Middle frontal gyrus (tissue), 1 donor: ENCODE measurements around the gene CCDC54.
"Not testable (repeated sequence)": the region's sequence is repeated elsewhere in the genome, so short reads cannot be mapped to it uniquely, and the experiment has no call there.

Source experiments
- DNase-seq: peaks from one replicate; pipeline ENCODE4 v3.0.0-alpha.2; 2015; ENCODE audit warnings: low spot score; ENCODE audit errors: extremely low spot score

Gene CCDC54

DNA sequence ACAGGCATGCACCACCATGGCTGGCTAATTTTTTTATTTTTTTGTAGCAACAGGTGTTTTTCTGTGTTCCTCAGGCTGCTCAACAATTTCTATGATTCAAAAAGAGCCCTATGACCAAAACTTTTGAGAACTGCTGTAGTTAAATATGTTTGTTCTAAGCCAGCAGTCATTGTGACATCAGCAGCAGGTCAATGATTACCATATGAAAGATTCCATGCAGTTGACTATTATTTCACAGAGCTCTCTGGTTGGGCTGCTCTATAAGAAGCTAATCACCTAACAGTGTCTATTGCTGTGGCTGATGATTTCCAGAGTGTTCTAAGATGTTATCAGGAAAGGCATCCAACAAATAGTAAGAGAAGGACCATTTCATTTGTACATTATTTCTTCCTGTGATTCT is at the start of gene CCDC54:
TSS of gene CCDC54 (plus strand) at position 289 of the 400 bp plus-strand sequence. CDS start 149 bp downstream, outside the sequence.
- no peak for DNase-seq

DNA sequence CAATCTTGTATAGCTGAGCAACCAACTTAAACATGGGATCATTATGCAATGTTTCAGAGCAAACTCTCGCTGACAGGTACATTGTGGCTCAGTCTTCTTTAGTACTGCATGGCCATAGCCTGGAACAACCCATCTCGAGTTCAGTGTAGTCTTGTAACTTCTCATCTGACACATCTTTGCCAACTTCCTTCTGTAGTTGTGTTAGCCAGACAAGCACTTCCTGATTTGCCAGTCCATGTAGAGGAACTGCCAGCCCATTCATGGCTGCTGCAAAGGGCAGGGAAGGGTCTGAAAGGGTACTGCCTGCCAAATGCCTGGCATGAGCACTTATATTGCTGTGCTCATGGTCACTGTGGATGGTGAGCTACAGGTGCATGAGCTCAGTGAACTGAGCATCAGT is 49.2 kb upstream of the CCDC54 start:
- no peak for DNase-seq

- DNase-seq: no peak
Observed at GRCh38 chr3:107329088-107329487, 48.2 kb upstream of the CCDC54 start.

DNA sequence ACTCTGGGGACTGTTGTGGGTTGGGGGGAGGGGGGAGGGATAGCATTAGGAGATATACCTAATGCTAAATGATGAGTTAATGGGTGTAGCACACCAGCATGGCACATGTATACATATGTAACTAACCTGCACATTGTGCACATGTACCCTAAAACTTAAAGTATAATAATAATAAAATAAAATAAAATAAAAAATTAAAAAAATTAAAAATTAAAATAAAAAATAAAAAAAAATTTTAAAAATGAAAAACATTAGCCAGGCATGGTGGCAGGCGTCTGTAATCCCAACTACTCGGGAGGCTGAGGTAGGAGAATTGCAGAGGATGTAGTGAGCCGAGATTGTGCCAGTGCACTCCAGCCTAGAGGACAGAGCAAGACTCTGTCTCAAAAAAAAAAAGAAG is 37.5 kb upstream of the CCDC54 start:
- DNase-seq: not testable (repeated sequence)

- no peak for DNase-seq
Observed at GRCh38 chr3:107344722-107345121, 32.5 kb upstream of the CCDC54 start.

- DNase-seq: no peak
Observed at GRCh38 chr3:107345822-107346405, 31.3 kb upstream of the CCDC54 start.

DNA sequence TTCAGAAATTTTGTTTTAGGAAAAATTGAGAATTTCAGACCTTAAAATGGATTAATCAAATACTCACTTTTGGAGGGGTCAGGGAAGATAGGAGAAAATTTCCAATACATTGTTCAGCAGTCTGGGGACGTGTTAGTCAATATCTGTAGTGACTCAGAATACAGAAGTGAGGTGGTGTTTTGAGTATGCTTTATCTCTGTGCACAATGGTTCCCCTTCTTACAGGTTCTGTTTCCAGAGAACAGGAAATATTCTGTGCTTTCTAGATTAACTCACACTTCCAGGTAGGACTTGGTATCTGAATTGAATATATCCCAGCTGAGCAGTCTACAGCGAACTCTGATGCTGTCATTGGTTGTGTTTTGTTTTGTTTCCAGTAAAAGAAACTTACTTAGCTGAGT is 30.7 kb upstream of the CCDC54 start:
- DNase-seq: no peak

DNA sequence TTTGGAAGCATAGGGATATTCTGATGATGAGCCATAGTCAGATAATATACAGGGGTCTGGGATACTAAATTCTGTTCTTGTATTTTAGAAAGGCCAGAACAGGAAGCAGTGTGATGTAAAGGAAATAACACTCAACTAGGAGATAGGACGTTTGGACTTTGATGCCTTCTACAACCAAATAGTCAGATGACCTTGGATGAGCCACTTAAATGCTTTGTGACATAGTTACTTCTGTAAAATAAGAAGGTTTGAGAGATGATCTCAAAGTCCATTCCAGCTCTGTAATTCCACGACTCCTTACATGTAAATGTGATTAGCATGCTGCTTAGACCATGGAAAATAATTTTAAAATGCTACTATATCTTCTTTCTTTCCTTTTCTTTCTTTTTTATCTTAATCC is 29.5 kb upstream of the CCDC54 start:
- DNase-seq: no peak

- DNase-seq: no peak
Observed at GRCh38 chr3:107356706-107357105, 20.5 kb upstream of the CCDC54 start.

DNA sequence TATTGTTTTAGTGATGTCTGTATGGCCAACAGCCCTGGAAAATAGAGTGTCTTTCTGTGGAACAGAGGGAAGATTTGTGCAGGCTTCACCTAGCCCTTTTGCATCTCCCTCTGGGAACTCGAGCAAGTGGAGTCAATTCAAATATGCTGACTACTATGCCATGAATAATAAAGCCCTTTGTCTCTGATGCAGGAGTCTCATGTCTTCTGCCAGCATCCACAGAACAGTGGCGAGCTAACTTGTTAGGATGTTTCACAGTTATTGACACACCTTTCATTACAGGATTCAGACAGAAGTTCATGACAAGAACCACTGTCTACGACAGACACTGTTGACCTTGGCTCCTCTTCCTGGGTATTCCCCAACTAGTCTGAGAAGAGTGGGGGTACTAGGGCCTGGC is 15.6 kb upstream of the CCDC54 start:
- no peak for DNase-seq

DNA sequence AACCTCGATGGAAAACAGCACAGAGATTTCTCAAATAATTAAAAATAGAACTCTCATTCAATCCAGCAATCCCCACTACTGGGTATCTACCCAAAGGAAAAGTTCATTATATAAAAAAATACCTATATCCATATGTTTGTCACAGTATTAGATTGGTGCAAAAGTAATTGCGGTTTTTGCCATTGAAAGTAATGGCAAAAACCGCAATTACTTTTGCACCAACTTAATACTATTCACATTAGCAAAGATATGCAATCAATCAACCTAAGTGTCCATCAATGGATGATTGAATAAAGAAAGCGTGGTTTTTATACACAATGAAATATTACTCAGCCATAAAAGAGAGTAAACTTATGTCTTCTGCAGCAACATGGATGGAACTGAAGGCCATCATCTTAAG is 12.2 kb upstream of the CCDC54 start:
- DNase-seq: no peak

GRCh38 chr3:107366766-107367165 is 10.5 kb upstream of the CCDC54 start:
- no peak for DNase-seq

DNA sequence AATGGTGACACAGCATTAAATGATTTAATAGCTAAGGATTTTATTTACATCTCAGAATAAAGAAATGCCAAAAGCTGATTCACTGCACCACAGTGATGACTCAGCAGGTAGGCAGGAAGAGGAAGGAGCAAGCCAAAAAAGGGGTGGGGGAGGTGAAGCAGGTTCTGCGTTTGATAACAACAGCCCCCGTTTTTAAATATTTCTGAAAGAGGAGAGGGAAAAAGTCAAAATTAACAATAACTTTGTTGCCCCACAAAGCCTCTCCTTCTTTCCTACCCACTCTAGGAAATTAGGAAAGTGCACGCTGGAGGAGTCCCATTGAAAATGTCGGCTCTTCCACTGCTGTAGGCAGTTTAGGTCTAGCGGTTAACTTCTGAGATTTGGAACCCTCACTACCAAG is 9.9 kb upstream of the CCDC54 start:
- no peak for DNase-seq

GRCh38 chr3:107368654-107369398 is 8.4 kb upstream of the CCDC54 start:
- DNase-seq: no peak

DNA sequence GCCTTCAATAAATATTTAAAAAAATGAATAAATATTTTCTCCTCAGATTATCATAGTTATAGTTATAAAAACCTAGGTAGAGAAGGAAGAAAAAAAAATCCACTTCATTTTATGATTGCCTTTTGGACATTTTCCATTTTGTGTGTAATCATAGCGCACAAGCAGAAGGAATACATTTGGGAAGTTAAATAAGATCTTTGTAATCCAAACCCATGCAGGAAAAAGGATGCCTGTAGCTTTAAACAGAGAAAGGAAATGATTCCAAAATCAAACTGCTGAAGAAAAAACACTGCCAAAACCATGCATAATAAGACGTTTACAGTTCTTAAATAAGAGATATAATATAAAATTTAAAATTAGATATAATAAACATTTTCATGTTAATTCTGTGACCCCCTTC is 7.4 kb upstream of the CCDC54 start:
- no peak for DNase-seq

DNA sequence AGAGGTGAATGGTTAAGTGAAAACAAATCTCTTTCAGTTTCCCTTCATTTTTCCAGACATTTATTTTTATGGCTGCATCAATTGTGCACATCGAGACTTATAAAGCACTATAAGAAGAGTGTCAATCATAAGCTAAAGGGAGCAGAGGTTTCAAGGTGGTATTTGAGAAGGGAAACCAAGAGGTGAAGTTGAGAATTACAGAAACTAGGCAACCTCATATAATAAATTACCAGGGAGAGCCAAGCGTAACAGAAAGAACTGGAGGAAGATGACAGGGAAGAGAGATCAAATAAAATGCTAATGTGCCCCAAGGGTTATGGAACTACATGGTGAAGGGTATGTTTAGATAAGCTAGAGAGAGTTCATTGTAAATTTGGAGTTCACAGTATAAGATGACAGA is 6.3 kb upstream of the CCDC54 start:
- no peak for DNase-seq

GRCh38 chr3:107372506-107372905 is 4.7 kb upstream of the CCDC54 start:
- no peak for DNase-seq

- no peak for DNase-seq
Observed at GRCh38 chr3:107373896-107374295, 3.3 kb upstream of the CCDC54 start.

DNA sequence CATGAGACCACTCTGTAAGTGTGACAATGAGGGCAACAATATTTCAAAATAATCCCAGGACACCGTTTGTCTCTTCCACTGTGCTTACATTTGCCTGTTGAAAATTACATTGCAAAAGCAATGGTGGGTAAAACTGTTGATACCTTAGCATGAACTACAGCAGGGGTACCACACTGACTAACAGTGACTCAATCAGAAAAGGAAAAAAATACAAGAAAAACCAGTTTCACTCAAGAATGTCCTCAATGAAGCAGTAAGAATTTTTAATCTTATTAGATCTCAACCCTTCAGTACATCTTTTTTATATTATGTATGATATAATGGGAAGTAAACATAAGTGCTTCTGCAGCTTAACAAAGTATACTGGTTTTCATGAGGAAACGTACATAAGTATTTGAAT is 1.6 kb upstream of the CCDC54 start:
- DNase-seq: no peak

DNA sequence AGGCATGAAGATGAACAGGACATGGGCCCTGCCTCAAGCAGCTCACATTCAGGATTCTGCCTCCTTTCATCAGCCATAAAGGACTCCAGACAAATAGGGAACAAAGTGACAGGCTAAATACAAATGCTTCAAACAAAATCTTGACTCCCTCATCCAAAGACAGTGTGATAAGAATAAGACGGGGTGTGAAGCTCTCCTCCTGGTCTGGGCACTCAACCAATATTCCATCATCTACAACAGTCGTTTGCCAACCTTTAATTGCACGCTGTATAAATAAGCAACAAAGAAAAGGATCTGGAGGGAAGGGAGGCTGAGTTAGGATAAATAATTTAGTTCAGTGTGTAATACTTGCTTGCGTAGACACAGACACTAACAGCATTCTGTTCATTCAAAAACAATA is 5.4 kb downstream of the CCDC54 start:
- no peak for DNase-seq

- DNase-seq: no peak
Observed at GRCh38 chr3:107384428-107384827, 7.2 kb downstream of the CCDC54 start.

- DNase-seq: no peak
Observed at GRCh38 chr3:107384907-107385306, 7.7 kb downstream of the CCDC54 start.

DNA sequence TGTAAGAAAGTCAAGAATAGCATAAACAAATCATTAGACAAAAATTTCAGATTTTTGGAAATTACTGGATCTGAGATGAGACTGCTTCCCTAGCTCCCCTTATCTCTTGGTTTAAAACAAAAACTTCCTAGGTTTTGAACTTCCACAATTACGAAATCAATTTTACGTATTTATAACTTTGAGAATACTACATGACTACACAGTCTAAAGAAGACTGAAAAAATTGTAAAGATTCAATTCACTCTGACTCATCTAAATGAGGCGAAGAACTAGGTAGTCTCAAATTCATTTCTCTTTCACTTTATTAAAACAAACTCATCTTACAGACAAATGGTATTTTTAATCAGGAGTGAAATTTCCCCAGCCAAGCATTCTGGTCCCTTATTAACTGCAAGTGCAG is 10.3 kb downstream of the CCDC54 start:
- DNase-seq: no peak
